ENCODE measurements around the gene ADSL.

GRCh38 chr22:40418366-40419201, 72.3 kb downstream of the ADSL start:
- TF ChIP-seq CTCF (IDR thresholded peaks at IDR 0.05) (no peak), ZFX (IDR thresholded peaks at IDR 0.05; ENCODE audit: borderline replicate concordance) (no peak)

Data from 22Rv1 (cell line).